ENCODE measurements around the gene ASAP2.

DNA sequence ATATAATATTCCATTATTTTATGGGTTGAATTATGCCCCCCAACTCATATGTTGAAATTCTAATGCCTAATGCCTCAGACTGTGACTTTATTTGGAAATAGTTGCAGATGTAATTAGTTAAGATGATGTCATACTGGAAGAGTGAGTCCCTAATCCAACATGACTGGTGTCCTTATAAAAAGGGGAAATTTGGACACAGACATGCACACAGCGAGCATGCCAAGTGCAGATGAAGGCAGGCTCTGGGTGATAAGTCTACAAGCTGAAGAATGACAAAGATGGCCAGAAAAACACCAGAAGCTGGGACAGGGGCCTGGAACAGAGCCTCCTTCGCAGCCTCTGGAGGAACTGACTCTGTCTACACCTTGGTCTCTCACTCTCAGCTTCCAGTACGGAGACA lies 10.0 kb upstream of the ASAP2 start:
- TF ChIP-seq, protein P1, sequence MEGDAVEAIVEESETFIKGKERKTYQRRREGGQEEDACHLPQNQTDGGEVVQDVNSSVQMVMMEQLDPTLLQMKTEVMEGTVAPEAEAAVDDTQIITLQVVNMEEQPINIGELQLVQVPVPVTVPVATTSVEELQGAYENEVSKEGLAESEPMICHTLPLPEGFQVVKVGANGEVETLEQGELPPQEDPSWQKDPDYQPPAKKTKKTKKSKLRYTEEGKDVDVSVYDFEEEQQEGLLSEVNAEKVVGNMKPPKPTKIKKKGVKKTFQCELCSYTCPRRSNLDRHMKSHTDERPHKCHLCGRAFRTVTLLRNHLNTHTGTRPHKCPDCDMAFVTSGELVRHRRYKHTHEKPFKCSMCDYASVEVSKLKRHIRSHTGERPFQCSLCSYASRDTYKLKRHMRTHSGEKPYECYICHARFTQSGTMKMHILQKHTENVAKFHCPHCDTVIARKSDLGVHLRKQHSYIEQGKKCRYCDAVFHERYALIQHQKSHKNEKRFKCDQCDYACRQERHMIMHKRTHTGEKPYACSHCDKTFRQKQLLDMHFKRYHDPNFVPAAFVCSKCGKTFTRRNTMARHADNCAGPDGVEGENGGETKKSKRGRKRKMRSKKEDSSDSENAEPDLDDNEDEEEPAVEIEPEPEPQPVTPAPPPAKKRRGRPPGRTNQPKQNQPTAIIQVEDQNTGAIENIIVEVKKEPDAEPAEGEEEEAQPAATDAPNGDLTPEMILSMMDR (IDR thresholded peaks at IDR 0.05; ENCODE audit: low read length) = no peak
- TF ChIP-seq EZH2 (IDR thresholded peaks at IDR 0.05; ENCODE audit: borderline replicate concordance, low read length) = no peak
